Neuron (in vitro differentiated cells): ENCODE results near the gene MRPL14.
"Not testable (repeated sequence)": the region's sequence is repeated elsewhere in the genome, so short reads cannot be mapped to it uniquely, and the experiment has no call there.

Experiments used
- H2AFZ ChIP-seq: one replicate; pipeline ENCODE4 v1.6.1; 2013; ENCODE audit warnings: low read depth, mild to moderate bottlenecking, inconsistent platforms, low read length, moderate library complexity
- H3K27me3 ChIP-seq: one replicate; pipeline ENCODE4 v1.6.1; 2013; ENCODE audit warnings: low read length; ENCODE audit not compliant: insufficient read depth
- H3K36me3 ChIP-seq: one replicate; pipeline ENCODE4 v1.6.1; 2013; ENCODE audit warnings: low read length; ENCODE audit not compliant: insufficient read depth
- H3K4me1 ChIP-seq: one replicate; pipeline ENCODE4 v1.6.1; 2013; ENCODE audit warnings: low read length; ENCODE audit not compliant: insufficient read depth
- H3K4me3 ChIP-seq: 2 replicates; pipeline ENCODE4 v1.5.1; 2013; ENCODE audit warnings: mild to moderate bottlenecking, low read length, moderate library complexity
- H3K9me3 ChIP-seq: one replicate; pipeline ENCODE4 v1.6.1; 2013; ENCODE audit warnings: low read length

The MRPL14 gene

GRCh38 chr6:44144536-44144935 is 17.3 kb upstream of the MRPL14 start:
- H3K4me1 ChIP-seq, H2AFZ ChIP-seq, H3K9me3 ChIP-seq, H3K4me3 ChIP-seq, H3K27me3 ChIP-seq: not testable (repeated sequence)
- peaks cover 50% of the 10 kb centered on the region for H3K36me3 ChIP-seq

GRCh38 chr6:44143731-44144130 is 16.5 kb upstream of the MRPL14 start:
- H3K9me3 ChIP-seq, result no peaks in the 10 kb centered on the region
- H3K36me3 ChIP-seq, result peaks cover 46% of the 10 kb centered on the region
- H3K4me3 ChIP-seq, result no peak overlapping the region

GRCh38 chr6:44142835-44143234 is 15.6 kb upstream of the MRPL14 start:
- Histone ChIP-seq H3K4me1 (no peaks in the 10 kb centered on the region), H3K9me3 (no peaks in the 10 kb centered on the region), H2AFZ (no peak overlapping the region), H3K27me3 (no peaks in the 10 kb centered on the region), H3K36me3 (peaks cover 40% of the 10 kb centered on the region), H3K4me3 (no peak overlapping the region)

More at GRCh38 chr6:44143731-44144130, 16.5 kb upstream of the MRPL14 start:
- no peaks in the 10 kb centered on the region for H3K27me3 ChIP-seq
- no peaks in the 10 kb centered on the region for H3K4me1 ChIP-seq
- H2AFZ ChIP-seq, result no peak overlapping the region

- no peaks in the 10 kb centered on the region for H3K9me3 ChIP-seq
- no peaks in the 10 kb centered on the region for H3K27me3 ChIP-seq
- H3K36me3 ChIP-seq, result peaks cover 42% of the 10 kb centered on the region
- H2AFZ ChIP-seq, result no peak overlapping the region
- no peaks in the 10 kb centered on the region for H3K4me1 ChIP-seq
- no peak overlapping the region for H3K4me3 ChIP-seq
Observed at GRCh38 chr6:44139351-44139743, 12.1 kb upstream of the MRPL14 start.

- no peaks in the 10 kb centered on the region for H3K27me3 ChIP-seq
- no peaks in the 10 kb centered on the region for H3K4me1 ChIP-seq
- H3K36me3 ChIP-seq, result peaks cover 39% of the 10 kb centered on the region
- H3K9me3 ChIP-seq, result no peaks in the 10 kb centered on the region
- no peak overlapping the region for H2AFZ ChIP-seq
- no peak overlapping the region for H3K4me3 ChIP-seq
Observed at GRCh38 chr6:44138717-44139350, 11.6 kb upstream of the MRPL14 start.

- Histone ChIP-seq H2AFZ (no peak overlapping the region), H3K4me1 (peaks cover 7% of the 10 kb centered on the region)
Observed at GRCh38 chr6:44135875-44136274, 8.6 kb upstream of the MRPL14 start.

GRCh38 chr6:44135173-44135758 is 8.0 kb upstream of the MRPL14 start:
- no peak overlapping the region for H2AFZ ChIP-seq
- H3K27me3 ChIP-seq, result no peaks in the 10 kb centered on the region
- H3K36me3 ChIP-seq, result peaks cover 26% of the 10 kb centered on the region
- no peak overlapping the region for H3K4me3 ChIP-seq
- peaks cover 7% of the 10 kb centered on the region for H3K4me1 ChIP-seq
- no peaks in the 10 kb centered on the region for H3K9me3 ChIP-seq

More at GRCh38 chr6:44135875-44136274, 8.6 kb upstream of the MRPL14 start:
- Histone ChIP-seq H3K36me3 (peaks cover 32% of the 10 kb centered on the region), H3K4me3 (no peak overlapping the region), H3K9me3 (no peaks in the 10 kb centered on the region), H3K27me3 (no peaks in the 10 kb centered on the region)

GRCh38 chr6:44133981-44134711 is 6.9 kb upstream of the MRPL14 start:
- H3K4me1 ChIP-seq, result peaks cover 7% of the 10 kb centered on the region
- H2AFZ ChIP-seq, result no peak overlapping the region
- no peak overlapping the region for H3K4me3 ChIP-seq
- no peaks in the 10 kb centered on the region for H3K27me3 ChIP-seq
- no peaks in the 10 kb centered on the region for H3K9me3 ChIP-seq
- peaks cover 19% of the 10 kb centered on the region for H3K36me3 ChIP-seq

- H3K4me3 ChIP-seq, result no peak overlapping the region
- no peak overlapping the region for H2AFZ ChIP-seq
- no peaks in the 10 kb centered on the region for H3K27me3 ChIP-seq
- peaks cover 14% of the 10 kb centered on the region for H3K36me3 ChIP-seq
- H3K9me3 ChIP-seq, result no peaks in the 10 kb centered on the region
- peaks cover 11% of the 10 kb centered on the region for H3K4me1 ChIP-seq
Observed at GRCh38 chr6:44133003-44133931, 6.0 kb upstream of the MRPL14 start.

- no peaks in the 10 kb centered on the region for H3K27me3 ChIP-seq
- peaks cover 13% of the 10 kb centered on the region for H3K4me1 ChIP-seq
- no peaks in the 10 kb centered on the region for H3K9me3 ChIP-seq
- H3K36me3 ChIP-seq, result peaks cover 14% of the 10 kb centered on the region
- no peak overlapping the region for H2AFZ ChIP-seq
- H3K4me3 ChIP-seq, result no peak overlapping the region
Observed at GRCh38 chr6:44132476-44132875, 5.2 kb upstream of the MRPL14 start.

- H3K27me3 ChIP-seq, result no peaks in the 10 kb centered on the region
- peaks cover 9% of the 10 kb centered on the region for H3K36me3 ChIP-seq
- peaks cover 13% of the 10 kb centered on the region for H3K4me1 ChIP-seq
- H3K4me3 ChIP-seq, result no peak overlapping the region
- no peaks in the 10 kb centered on the region for H3K9me3 ChIP-seq
- no peak overlapping the region for H2AFZ ChIP-seq
Observed at GRCh38 chr6:44131892-44132291, 4.6 kb upstream of the MRPL14 start.

GRCh38 chr6:44129841-44130322 is 2.6 kb upstream of the MRPL14 start:
- no peaks in the 10 kb centered on the region for H3K9me3 ChIP-seq
- H3K27me3 ChIP-seq, result no peaks in the 10 kb centered on the region
- no peak overlapping the region for H3K4me3 ChIP-seq
- H3K4me1 ChIP-seq, result peaks cover 27% of the 10 kb centered on the region
- peaks cover 6% of the 10 kb centered on the region for H3K36me3 ChIP-seq
- no peak overlapping the region for H2AFZ ChIP-seq
